Caco-2 (cell line): ENCODE data around the gene FRMD4A. TPM values are rescaled to one million over a fixed set of nuclear protein-coding genes. Genes with fewer than 3 reads are reported as not detected.

ENCODE experiments used
- BruUV-seq: library from RNA; stranded (reverse); fragments of 400-500 nt; replicated peaks from 2 replicates; lab custom pipeline; 2021; lab: Mats Ljungman, UMichigan
- CTCF ChIA-PET: fragments of 300-600 bp; sonication (Branson Sonifier 250); formaldehyde crosslinking; loops from one replicate; lab custom pipeline; 2022; ENCODE audit warnings: antibody characterized with exemption; lab: Charles Lee
- POLR2A ChIA-PET: fragments of 300-600 bp; sonication (Branson Sonifier 250); formaldehyde crosslinking; loops from one replicate; lab custom pipeline; 2022; ENCODE audit warnings: antibody characterized with exemption; lab: Charles Lee
- DNase-seq, 2 experiments: peaks; one replicate each; pipeline versions ENCODE4 v3.0.0 to v3.0.0-alpha.2; 2020 to 2022
- H3K27me3 ChIP-seq: replicated peaks from 2 replicates; pipeline ENCODE4 v1.6.0; 2011; ENCODE audit warnings: low read length; ENCODE audit not compliant: control insufficient read depth, insufficient read depth
- H3K36me3 ChIP-seq: 2 replicates; pipeline ENCODE4 v1.5.1; 2011; ENCODE audit warnings: low read length; ENCODE audit not compliant: control insufficient read depth, insufficient read depth
- H3K4me1 ChIP-seq: fragments of 250-450 bp; sonication (Bioruptor Pico); 2 replicates; pipeline ENCODE4 v1.5.1; 2020; ENCODE audit warnings: mild to moderate bottlenecking
- H3K4me3 ChIP-seq: 2 replicates; pipeline ENCODE4 v1.5.1; 2011; ENCODE audit warnings: low read depth, mild to moderate bottlenecking, control low read depth, low read length
- H3K9me3 ChIP-seq: fragments of 250-450 bp; sonication (Bioruptor Pico); 2 replicates; pipeline ENCODE4 v1.5.1; 2020; ENCODE audit warnings: mild to moderate bottlenecking, moderate library complexity
- H3K27ac Mint-ChIP-seq: one replicate; pipeline ENCODE4 v1.8.0; 2022; ENCODE audit warnings: mixed read lengths; ENCODE audit not compliant: unreplicated experiment
- H3K27me3 Mint-ChIP-seq: one replicate; pipeline ENCODE4 v1.8.0; 2022; ENCODE audit warnings: mixed read lengths; ENCODE audit not compliant: insufficient read depth, unreplicated experiment
- H3K36me3 Mint-ChIP-seq: one replicate; pipeline ENCODE4 v1.8.0; 2022; ENCODE audit warnings: mild to moderate bottlenecking, mixed read lengths; ENCODE audit not compliant: insufficient read depth, unreplicated experiment
- H3K4me1 Mint-ChIP-seq: one replicate; pipeline ENCODE4 v1.8.0; 2022; ENCODE audit warnings: low read depth, mixed read lengths; ENCODE audit not compliant: unreplicated experiment
- H3K4me3 Mint-ChIP-seq: one replicate; pipeline ENCODE4 v1.8.0; 2022; ENCODE audit warnings: mild to moderate bottlenecking, moderate library complexity, mixed read lengths; ENCODE audit not compliant: unreplicated experiment
- H3K9me3 Mint-ChIP-seq: one replicate; pipeline ENCODE4 v1.8.0; 2022; ENCODE audit warnings: mixed read lengths; ENCODE audit not compliant: unreplicated experiment
- CTCF ChIP-seq, 2 experiments: fragments of 200-600 bp in 1 of 2; IDR thresholded peaks; 1 replicate in 1 of 2; 2 replicates in 1 of 2; pipeline versions ENCODE4 v1.5.1 to v1.8.0; 2011 to 2022; ENCODE audit warnings: antibody characterized with exemption in 1 of 2, control low read depth in 1 of 2, inconsistent platforms in 1 of 2, low read depth in 1 of 2, low read length in 1 of 2, mild to moderate bottlenecking in 1 of 2, moderate library complexity in 1 of 2; ENCODE audit not compliant: insufficient read depth in 1 of 2, severe bottlenecking in 1 of 2, unreplicated experiment in 1 of 2
- intact Hi-C: fragments of 100-400 bp; cut with micrococcal nuclease; formaldehyde crosslinking; loops from one replicate; pipeline ENCODE4 v1.10.0; 2022; ENCODE audit not compliant: unreplicated experiment
- total RNA-seq: library from RNA; stranded (reverse); gene quantifications from 2 replicates; pipeline ENCODE4 v1.2.3, GENCODE V29; 2022

The FRMD4A gene
- total RNA-seq, 1 experiment from 2014 or later, result 52.1 TPM

GRCh38 chr10:14017467-14017866, 313.3 kb downstream of the FRMD4A start:
- no peak for DNase-seq
- ChIA-PET CTCF (interaction anchor here (0.8 kb wide), 1 partner anchor 17 kb away, joined by 3 read pairs; no protein-coding TSS in a partner anchor), POLR2A (no interaction called here)
- Mint-ChIP-seq H3K36me3 (no peaks in the 10 kb centered on the region), H3K27me3 (peaks cover 11% of the 10 kb centered on the region), H3K4me3 (no peak overlapping the region), H3K9me3 (peaks cover 10% of the 10 kb centered on the region), H3K27ac (no peak overlapping the region), H3K4me1 (no peaks in the 10 kb centered on the region)
- no peaks in the 10 kb centered on the region for H3K9me3 ChIP-seq
- BruUV-seq, result no TSS peak
- no peaks in the 10 kb centered on the region for H3K27me3 ChIP-seq
- no peaks in the 10 kb centered on the region for H3K36me3 ChIP-seq
- H3K4me1 ChIP-seq, result no peaks in the 10 kb centered on the region
- no peak for TF ChIP-seq CTCF (IDR thresholded peaks at IDR 0.05; ENCODE audit: insufficient read depth in 1 of 2, low read depth in 1 of 2, low read length in 1 of 2, severe bottlenecking in 1 of 2, unreplicated experiment in 1 of 2)
- intact Hi-C loops, result no loop called here
- H3K4me3 ChIP-seq, result no peak overlapping the region

GRCh38 chr10:14016931-14017333, 313.8 kb downstream of the FRMD4A start:
- Mint-ChIP-seq H3K27me3 (peaks cover 9% of the 10 kb centered on the region), H3K9me3 (peaks cover 10% of the 10 kb centered on the region), H3K4me1 (no peaks in the 10 kb centered on the region), H3K27ac (no peak overlapping the region), H3K4me3 (no peak overlapping the region), H3K36me3 (no peaks in the 10 kb centered on the region)
- Histone ChIP-seq H3K36me3 (no peaks in the 10 kb centered on the region), H3K27me3 (no peaks in the 10 kb centered on the region), H3K9me3 (no peaks in the 10 kb centered on the region), H3K4me1 (no peaks in the 10 kb centered on the region), H3K4me3 (no peak overlapping the region)
- CTCF ChIA-PET, result interaction anchor here (0.8 kb wide), 1 partner anchor 18 kb away, joined by 3 read pairs; no protein-coding TSS in a partner anchor
- POLR2A ChIA-PET, result no interaction called here
- no peak for DNase-seq
- TF ChIP-seq CTCF (IDR thresholded peaks at IDR 0.05; ENCODE audit: insufficient read depth in 1 of 2, low read depth in 1 of 2, low read length in 1 of 2, severe bottlenecking in 1 of 2, unreplicated experiment in 1 of 2), result no peak
- intact Hi-C loops, result no loop called here
- BruUV-seq, result no TSS peak

- H3K27me3 Mint-ChIP-seq, result peaks cover 17% of the 10 kb centered on the region
- no peaks in the 10 kb centered on the region for H3K4me1 Mint-ChIP-seq
- H3K9me3 Mint-ChIP-seq, result peaks cover 10% of the 10 kb centered on the region
- intact Hi-C loops, result no loop called here
- ChIA-PET POLR2A (no interaction called here), CTCF (no interaction called here)
- H3K4me3 Mint-ChIP-seq, result no peak overlapping the region
- BruUV-seq, result no TSS peak
- no peak for DNase-seq
- no peaks in the 10 kb centered on the region for H3K36me3 Mint-ChIP-seq
- H3K4me1 ChIP-seq, result no peaks in the 10 kb centered on the region
- H3K27me3 ChIP-seq, result no peaks in the 10 kb centered on the region
- no peak for TF ChIP-seq CTCF (IDR thresholded peaks at IDR 0.05; ENCODE audit: insufficient read depth in 1 of 2, low read depth in 1 of 2, low read length in 1 of 2, severe bottlenecking in 1 of 2, unreplicated experiment in 1 of 2)
- H3K27ac Mint-ChIP-seq, result no peak overlapping the region
- no peak overlapping the region for H3K4me3 ChIP-seq
- no peaks in the 10 kb centered on the region for H3K9me3 ChIP-seq
- no peaks in the 10 kb centered on the region for H3K36me3 ChIP-seq
Observed at GRCh38 chr10:14016011-14016536, 314.6 kb downstream of the FRMD4A start.
